Measurements from ENCODE around the gene POU2AF3.
"Not testable (repeated sequence)": the region's sequence is repeated elsewhere in the genome, so short reads cannot be mapped to it uniquely, and the experiment has no call there.

POU2AF3 gene
- total RNA-seq = 0 to 0.31 reads per million in 2 donors

- DNase-seq = no peak
Measured at GRCh38 chr11:111298413-111299100, at the start of gene POU2AF3. Gene POU2AF3, plus strand, starts transcription at chr11:111298546. Its CDS starts 36 bp downstream, at chr11:111298582.

GRCh38 chr11:111250936-111251335 lies 47.4 kb upstream of the POU2AF3 start:
- no peak for DNase-seq

GRCh38 chr11:111253131-111253530 lies 45.2 kb upstream of the POU2AF3 start:
- no peak for DNase-seq

- DNase-seq = no peak
Measured at GRCh38 chr11:111253630-111254029, 44.7 kb upstream of the POU2AF3 start.

- no peak for DNase-seq
Measured at GRCh38 chr11:111258046-111258445, 40.3 kb upstream of the POU2AF3 start.

- no peak for DNase-seq
Measured at GRCh38 chr11:111259896-111260295, 38.5 kb upstream of the POU2AF3 start.

GRCh38 chr11:111260811-111261210 lies 37.5 kb upstream of the POU2AF3 start:
- no peak for DNase-seq

GRCh38 chr11:111264646-111265045 lies 33.7 kb upstream of the POU2AF3 start:
- no peak for DNase-seq

- no peak for DNase-seq
Measured at GRCh38 chr11:111265421-111265820, 32.9 kb upstream of the POU2AF3 start.

- not testable (repeated sequence) for DNase-seq
Measured at GRCh38 chr11:111268303-111268702, 30.0 kb upstream of the POU2AF3 start.

GRCh38 chr11:111269146-111269868 lies 29.0 kb upstream of the POU2AF3 start:
- no peak for DNase-seq

- no peak for DNase-seq
Measured at GRCh38 chr11:111272420-111272819, 25.9 kb upstream of the POU2AF3 start.

- DNase-seq = no peak
Measured at GRCh38 chr11:111282562-111283075, 15.7 kb upstream of the POU2AF3 start.

GRCh38 chr11:111283945-111284481 lies 14.3 kb upstream of the POU2AF3 start:
- DNase-seq = no peak

GRCh38 chr11:111285189-111286091 lies 12.9 kb upstream of the POU2AF3 start:
- no peak for DNase-seq

- DNase-seq = no peak
Measured at GRCh38 chr11:111291764-111292163, 6.6 kb upstream of the POU2AF3 start.

GRCh38 chr11:111292408-111292807 lies 5.9 kb upstream of the POU2AF3 start:
- DNase-seq = not testable (repeated sequence)

- no peak for DNase-seq
Measured at GRCh38 chr11:111296196-111296595, 2.1 kb upstream of the POU2AF3 start.

GRCh38 chr11:111297696-111298095 lies 650 bp upstream of the POU2AF3 start:
- no peak for DNase-seq

- no peak for DNase-seq
Measured at GRCh38 chr11:111299101-111300026, 1.0 kb downstream of the POU2AF3 start.

- no peak for DNase-seq
Measured at GRCh38 chr11:111300569-111300968, 2.2 kb downstream of the POU2AF3 start.
